NT2/D1 (cell line): Measurements from ENCODE around the gene GUCA2A.

Experiments used
- DNase-seq: peaks from one replicate; pipeline ENCODE4 v3.0.0-alpha.2; 2011; ENCODE audit warnings: low read depth, low spot score
- H3K27me3 ChIP-seq: 2 replicates; pipeline ENCODE4 v1.6.0; 2011; ENCODE audit warnings: mild to moderate bottlenecking; ENCODE audit not compliant: insufficient read length, insufficient read depth
- H3K36me3 ChIP-seq: 2 replicates; pipeline ENCODE4 v1.6.1; 2011; ENCODE audit warnings: mild to moderate bottlenecking, low read length, mixed read lengths; ENCODE audit not compliant: insufficient read depth, insufficient read length
- H3K4me1 ChIP-seq: 2 replicates; pipeline ENCODE4 v1.5.1; 2011; ENCODE audit not compliant: insufficient read depth, insufficient read length
- H3K4me3 ChIP-seq: 2 replicates; pipeline ENCODE4 v1.5.1; 2011; ENCODE audit warnings: low read depth; ENCODE audit not compliant: insufficient read length
- H3K9ac ChIP-seq: 2 replicates; pipeline ENCODE4 v1.6.0; 2011; ENCODE audit warnings: low read depth; ENCODE audit not compliant: insufficient read length
- H3K9me3 ChIP-seq: 2 replicates; pipeline ENCODE4 v1.5.1; 2011; ENCODE audit warnings: mild to moderate bottlenecking, low read length; ENCODE audit not compliant: insufficient read depth
- SUZ12 ChIP-seq: IDR thresholded peaks from 2 replicates; pipeline ENCODE4 v1.6.1; 2011; ENCODE audit not compliant: insufficient read length, insufficient read depth; ENCODE audit errors: extremely low read depth
- YY1 ChIP-seq: IDR thresholded peaks from 2 replicates; pipeline ENCODE4 v1.6.1; 2011; ENCODE audit not compliant: insufficient read length, insufficient read depth
- ZNF274 ChIP-seq: IDR thresholded peaks from 2 replicates; pipeline ENCODE4 v1.6.1; 2011; ENCODE audit warnings: mild to moderate bottlenecking, low read depth, low read length

The GUCA2A gene

DNA sequence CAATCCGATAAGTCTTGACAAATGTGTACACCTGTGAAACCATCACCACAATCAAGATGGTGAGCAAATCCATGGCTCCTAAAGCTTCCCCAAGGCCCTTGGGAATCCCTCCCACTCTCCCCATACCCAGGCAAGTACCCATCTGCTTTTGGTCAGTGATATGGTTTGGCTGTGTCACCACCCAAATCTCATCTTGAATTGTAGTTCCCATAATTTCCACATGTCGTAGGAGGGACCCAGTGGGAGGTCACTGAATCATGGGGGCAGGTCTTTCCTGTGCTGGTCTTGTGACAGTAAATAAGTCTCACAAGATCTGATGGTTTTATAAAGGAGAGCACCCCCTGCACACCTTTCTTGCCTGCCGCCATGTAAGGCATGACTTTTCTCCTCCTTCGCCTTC lies 26.0 kb downstream of the GUCA2A start:
- H3K4me1 ChIP-seq, result no peaks in the 10 kb centered on the region
- H3K9me3 ChIP-seq, result peaks cover 3% of the 10 kb centered on the region; the same call in 1 of the 2 replicates
- TF ChIP-seq YY1 (no peak), ZNF274 (no peak), SUZ12 (no peak)
- no peak overlapping the region for H3K4me3 ChIP-seq
- no peak for DNase-seq
- no peaks in the 10 kb centered on the region for H3K36me3 ChIP-seq
- peaks cover 2% of the 10 kb centered on the region for H3K27me3 ChIP-seq
- H3K9ac ChIP-seq, result no peak overlapping the region

DNA sequence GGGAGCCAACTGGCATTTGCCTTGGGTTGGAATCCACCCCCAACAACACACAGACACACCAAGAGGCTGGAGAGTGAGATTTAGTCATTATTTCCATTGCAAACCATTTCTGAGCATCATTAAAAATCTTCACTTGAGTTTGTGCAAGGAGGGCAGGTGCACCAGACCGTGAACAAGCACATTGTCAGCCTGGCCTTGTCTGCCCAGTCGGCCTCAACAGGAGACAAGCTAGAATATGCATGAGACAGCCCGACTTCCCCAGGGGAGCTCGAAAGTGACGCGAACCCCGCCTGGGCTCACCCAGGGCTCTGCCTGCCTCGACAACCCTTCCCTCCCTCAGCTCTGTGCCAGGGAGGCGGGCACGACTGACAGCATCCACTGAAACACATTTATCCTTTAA lies 26.8 kb downstream of the GUCA2A start:
- no peak for DNase-seq
- H3K36me3 ChIP-seq, result no peaks in the 10 kb centered on the region
- H3K4me3 ChIP-seq, result no peak overlapping the region
- H3K9ac ChIP-seq, result no peak overlapping the region
- H3K4me1 ChIP-seq, result no peaks in the 10 kb centered on the region
- TF ChIP-seq SUZ12, result no peak
- TF ChIP-seq YY1, result no peak
- TF ChIP-seq ZNF274, result no peak
- H3K27me3 ChIP-seq, result peaks cover 2% of the 10 kb centered on the region
- H3K9me3 ChIP-seq, result peaks cover 3% of the 10 kb centered on the region; the same call in 1 of the 2 replicates

DNA sequence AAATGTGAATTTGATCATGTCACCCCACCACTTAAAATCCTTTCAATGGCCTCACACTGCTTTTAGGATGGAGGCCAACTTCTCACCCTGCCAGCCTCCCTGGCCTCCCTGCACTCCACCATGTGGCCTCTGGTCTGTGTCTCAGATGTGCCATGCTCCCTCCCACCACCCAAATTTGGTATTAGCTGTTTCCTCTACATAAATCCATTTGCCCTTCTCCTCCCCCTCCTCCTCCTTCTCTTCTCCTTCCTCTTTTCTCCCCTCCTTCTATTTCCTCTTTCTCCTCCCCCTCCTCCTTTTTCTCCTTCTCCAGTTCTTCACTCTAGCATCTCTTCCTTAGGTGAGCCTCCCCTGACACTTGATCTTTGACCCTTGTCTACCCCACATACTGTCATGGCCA lies 28.1 kb downstream of the GUCA2A start:
- H3K36me3 ChIP-seq, result no peaks in the 10 kb centered on the region
- H3K27me3 ChIP-seq, result peaks cover 2% of the 10 kb centered on the region
- H3K4me1 ChIP-seq, result no peaks in the 10 kb centered on the region
- H3K4me3 ChIP-seq, result no peak overlapping the region
- H3K9ac ChIP-seq, result no peak overlapping the region
- TF ChIP-seq ZNF274 (no peak), YY1 (no peak), SUZ12 (no peak)
- no peak for DNase-seq
- peaks cover 3% of the 10 kb centered on the region; the same call in 1 of the 2 replicates for H3K9me3 ChIP-seq

DNA sequence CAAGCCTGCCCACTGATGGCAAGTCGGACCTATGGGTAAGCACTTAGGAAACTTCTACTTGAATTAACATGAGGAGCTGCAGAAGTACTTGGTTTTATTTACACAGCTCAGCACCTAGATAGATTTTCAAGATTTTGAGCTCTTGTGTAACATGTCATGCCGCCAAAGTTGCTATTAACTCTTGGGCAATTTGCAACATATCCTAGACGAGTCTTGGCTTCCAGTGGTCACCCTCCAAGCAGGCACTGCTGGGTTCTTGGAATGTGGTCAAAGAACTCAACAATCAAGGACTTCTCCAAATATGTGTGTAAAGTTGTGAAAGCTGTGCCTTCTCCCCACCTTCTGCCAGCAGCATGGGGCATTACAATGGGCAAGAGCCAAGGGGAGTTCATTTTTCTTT lies 29.1 kb downstream of the GUCA2A start:
- peaks cover 2% of the 10 kb centered on the region for H3K27me3 ChIP-seq
- no peak overlapping the region for H3K9ac ChIP-seq
- H3K4me3 ChIP-seq, result no peak overlapping the region
- no peak for TF ChIP-seq YY1
- TF ChIP-seq ZNF274, result no peak
- TF ChIP-seq SUZ12, result no peak
- no peak for DNase-seq
- peaks cover 3% of the 10 kb centered on the region; the same call in 1 of the 2 replicates for H3K9me3 ChIP-seq
- H3K4me1 ChIP-seq, result no peaks in the 10 kb centered on the region
- no peaks in the 10 kb centered on the region for H3K36me3 ChIP-seq

- Histone ChIP-seq H3K36me3 (no peaks in the 10 kb centered on the region), H3K4me3 (no peak overlapping the region), H3K9ac (no peak overlapping the region), H3K9me3 (no peaks in the 10 kb centered on the region; the same call in 1 of the 2 replicates), H3K4me1 (no peaks in the 10 kb centered on the region), H3K27me3 (peaks cover 2% of the 10 kb centered on the region)
- DNase-seq, result no peak
- TF ChIP-seq ZNF274, result no peak
- TF ChIP-seq YY1, result no peak
- no peak for TF ChIP-seq SUZ12
Measured at GRCh38 chr1:42133809-42134526, 30.6 kb downstream of the GUCA2A start.

DNA sequence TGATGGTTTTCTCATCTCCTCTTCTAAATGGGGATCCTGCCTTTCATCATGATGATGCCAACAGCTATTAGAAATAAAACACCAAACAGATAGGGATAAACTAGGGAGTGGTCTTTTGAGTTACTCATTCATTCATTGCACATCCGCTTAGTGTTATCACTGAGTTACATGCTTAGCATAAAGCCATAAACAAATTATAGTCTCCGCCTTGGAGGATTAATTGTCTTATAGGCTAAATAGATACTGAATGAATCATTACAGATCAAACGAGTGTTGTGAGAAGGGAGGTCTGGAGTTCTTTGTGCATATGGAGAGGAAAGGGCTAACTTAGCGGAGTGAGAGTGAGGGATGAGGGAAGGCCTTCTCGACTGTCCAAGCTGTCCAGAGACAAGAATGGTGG lies 31.2 kb downstream of the GUCA2A start:
- no peak for DNase-seq
- Histone ChIP-seq H3K27me3 (peaks cover 2% of the 10 kb centered on the region), H3K36me3 (no peaks in the 10 kb centered on the region), H3K4me1 (no peaks in the 10 kb centered on the region), H3K9me3 (no peaks in the 10 kb centered on the region; the same call in 1 of the 2 replicates), H3K4me3 (no peak overlapping the region), H3K9ac (no peak overlapping the region)
- TF ChIP-seq ZNF274 (no peak), YY1 (no peak), SUZ12 (no peak)

- H3K9ac ChIP-seq, result no peak overlapping the region
- no peak for TF ChIP-seq ZNF274
- no peak for TF ChIP-seq YY1
- no peak for TF ChIP-seq SUZ12
- H3K4me3 ChIP-seq, result no peak overlapping the region
- H3K9me3 ChIP-seq, result no peaks in the 10 kb centered on the region
- no peak for DNase-seq
- H3K27me3 ChIP-seq, result no peaks in the 10 kb centered on the region
- H3K4me1 ChIP-seq, result no peaks in the 10 kb centered on the region
- H3K36me3 ChIP-seq, result no peaks in the 10 kb centered on the region
Measured at GRCh38 chr1:42130061-42130660, 34.4 kb downstream of the GUCA2A start.
